GM21786 (cell line): ENCODE results near the gene MYCBPAP.

Experiments used
- ATAC-seq: cut with Tn5 transposase; IDR thresholded peaks from one replicate; pipeline ENCODE4 v1.9.1; 2021; ENCODE audit not compliant: unreplicated experiment

MYCBPAP gene

DNA sequence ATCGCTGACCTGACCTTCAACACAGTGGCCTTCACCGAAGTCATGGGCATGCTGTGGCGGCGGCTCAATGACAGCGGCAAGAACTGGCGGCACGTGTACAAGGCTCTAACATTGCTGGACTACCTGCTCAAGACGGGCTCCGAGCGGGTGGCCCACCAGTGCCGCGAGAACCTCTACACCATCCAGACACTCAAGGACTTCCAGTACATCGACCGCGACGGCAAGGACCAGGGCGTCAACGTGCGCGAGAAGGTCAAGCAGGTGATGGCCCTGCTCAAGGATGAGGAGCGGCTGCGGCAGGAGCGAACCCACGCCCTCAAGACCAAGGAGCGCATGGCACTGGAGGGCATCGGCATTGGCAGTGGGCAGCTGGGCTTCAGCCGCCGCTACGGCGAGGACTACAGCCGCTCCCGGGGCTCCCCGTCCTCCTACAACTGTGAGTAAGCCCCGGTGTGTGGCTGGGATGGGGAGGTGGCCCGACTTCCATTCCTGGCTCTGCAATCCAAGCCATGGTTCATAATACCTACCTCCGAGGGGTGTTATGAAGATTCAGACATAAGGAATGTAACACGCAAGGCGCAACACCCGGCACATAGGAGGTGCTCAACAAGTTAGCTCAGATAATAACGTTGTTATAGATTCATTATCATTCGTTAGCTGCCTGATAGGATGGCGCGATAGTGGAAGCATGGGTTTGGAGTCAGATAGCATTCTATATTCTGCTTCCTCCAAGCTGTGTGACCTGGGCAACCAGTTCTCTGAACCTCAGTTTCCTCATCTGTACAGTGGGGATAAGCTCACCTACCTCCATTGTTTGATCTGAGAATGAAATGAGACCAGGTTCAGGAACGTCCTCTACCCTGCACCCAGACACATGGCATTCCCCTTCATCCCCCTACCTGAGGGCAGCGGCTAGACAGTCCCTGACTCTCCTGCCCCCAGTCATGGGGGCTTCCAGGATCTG lies 28.7 kb downstream of the MYCBPAP start:
- ATAC-seq: no peak

DNA sequence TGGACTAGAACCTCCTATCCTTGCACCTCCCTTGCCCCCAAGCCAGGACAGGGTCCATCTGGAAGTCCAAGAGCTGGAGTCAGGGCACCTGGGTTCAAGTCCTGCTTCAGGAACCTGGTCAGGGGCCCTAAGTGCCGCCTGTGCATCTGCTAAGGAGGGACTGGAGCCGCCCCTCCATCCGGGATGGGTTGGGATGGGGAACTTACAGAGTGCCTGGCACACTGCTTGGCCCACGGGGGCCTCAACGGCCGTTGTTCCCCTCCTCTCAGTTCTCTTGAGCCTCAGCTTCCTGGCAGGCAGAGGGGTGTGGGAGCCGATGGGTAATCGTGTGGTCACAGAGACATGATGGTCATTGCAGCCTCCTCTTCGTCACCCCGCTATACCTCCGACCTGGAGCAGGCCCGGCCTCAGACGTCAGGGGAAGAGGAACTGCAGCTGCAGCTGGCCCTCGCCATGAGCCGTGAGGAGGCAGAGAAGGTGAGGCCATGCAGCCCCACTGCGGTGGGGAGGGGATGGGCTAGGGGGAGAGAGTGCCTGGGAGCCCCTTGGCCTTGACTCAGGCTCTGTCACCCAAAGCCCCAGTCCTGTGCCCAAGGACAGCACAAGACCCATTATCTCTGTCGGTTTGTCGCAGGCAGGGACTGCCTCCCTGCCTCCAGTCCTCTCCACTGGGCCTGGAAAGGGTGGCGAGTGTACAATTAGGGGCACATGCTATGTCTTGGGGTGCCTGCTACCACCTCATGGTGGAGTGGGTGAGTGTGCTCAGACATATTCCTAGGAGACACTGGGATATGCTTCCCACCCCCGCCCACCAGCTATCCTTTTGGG lies 29.7 kb downstream of the MYCBPAP start:
- ATAC-seq: no peak

DNA sequence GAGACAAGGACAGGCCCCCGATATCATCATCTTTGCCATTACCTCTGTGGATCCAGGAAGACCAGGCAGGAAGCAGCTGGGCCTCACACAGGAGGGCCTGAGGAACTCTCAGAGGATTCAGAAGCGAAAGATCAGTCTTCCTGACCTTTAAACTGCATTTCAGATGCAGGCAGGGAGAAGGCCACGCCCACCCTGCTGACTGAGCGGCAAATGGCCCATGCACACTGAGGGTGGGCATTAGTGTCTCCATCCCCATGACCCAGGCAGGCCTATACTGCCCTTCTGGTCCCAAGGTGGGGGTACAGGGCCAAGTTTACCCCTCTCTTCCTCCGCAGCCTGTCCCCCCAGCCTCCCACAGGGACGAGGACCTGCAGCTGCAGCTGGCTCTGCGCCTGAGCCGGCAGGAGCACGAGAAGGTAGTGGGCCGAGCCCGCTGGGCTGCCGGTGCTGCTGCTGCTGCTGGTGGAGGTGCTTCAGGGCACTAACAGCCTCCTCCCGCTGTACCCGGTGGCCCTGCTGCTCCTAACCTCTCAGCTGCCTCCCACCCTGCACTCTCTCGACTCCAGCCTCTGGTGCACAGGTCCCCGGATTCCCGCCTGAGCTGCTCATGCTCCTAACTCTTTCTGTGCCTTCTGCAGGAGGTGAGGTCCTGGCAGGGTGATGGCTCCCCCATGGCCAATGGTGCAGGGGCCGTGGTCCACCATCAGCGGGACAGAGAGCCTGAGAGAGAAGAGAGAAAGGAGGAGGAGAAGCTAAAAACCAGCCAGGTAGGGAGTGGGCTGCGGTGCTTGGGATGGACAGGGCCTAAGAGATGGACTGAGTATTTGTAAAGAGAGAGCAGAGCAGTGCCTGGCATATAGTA lies 30.5 kb downstream of the MYCBPAP start:
- no peak for ATAC-seq

DNA sequence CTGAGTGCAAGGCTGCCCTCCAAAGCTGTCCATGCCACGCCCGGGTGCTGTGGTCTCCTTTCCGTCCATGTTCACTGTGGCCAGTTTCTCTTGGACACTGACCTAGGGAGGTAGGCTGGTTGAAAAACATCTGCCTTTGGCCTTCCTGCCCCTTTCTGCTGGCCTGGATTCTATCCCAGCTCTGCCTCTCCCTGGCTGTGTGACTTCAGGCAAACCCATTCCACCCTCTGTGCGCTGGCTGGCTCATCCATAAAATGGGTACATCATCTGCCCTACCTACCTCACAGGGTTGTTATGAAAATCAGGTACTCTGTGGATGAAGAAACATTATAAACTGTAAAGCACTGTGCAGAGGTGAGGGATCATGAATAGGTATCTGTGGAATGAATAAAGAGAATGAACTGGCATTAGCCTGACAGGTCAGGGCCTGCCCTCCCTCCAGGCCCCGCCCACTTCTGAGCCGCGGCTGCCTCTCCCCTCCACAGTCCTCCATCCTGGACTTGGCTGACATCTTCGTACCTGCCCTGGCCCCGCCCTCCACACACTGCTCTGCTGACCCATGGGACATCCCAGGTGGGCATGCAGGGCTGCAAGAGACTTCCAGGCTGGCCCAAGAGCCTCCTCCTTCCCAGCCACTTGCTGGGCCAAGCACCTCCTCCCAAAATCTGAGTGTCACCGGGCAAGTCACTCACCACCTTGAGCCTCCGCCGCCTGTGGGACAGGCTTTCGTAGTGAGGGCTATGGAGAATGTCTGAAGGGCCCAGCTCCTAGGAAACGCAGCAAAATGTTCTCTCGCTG lies 31.7 kb downstream of the MYCBPAP start:
- ATAC-seq: no peak

DNA sequence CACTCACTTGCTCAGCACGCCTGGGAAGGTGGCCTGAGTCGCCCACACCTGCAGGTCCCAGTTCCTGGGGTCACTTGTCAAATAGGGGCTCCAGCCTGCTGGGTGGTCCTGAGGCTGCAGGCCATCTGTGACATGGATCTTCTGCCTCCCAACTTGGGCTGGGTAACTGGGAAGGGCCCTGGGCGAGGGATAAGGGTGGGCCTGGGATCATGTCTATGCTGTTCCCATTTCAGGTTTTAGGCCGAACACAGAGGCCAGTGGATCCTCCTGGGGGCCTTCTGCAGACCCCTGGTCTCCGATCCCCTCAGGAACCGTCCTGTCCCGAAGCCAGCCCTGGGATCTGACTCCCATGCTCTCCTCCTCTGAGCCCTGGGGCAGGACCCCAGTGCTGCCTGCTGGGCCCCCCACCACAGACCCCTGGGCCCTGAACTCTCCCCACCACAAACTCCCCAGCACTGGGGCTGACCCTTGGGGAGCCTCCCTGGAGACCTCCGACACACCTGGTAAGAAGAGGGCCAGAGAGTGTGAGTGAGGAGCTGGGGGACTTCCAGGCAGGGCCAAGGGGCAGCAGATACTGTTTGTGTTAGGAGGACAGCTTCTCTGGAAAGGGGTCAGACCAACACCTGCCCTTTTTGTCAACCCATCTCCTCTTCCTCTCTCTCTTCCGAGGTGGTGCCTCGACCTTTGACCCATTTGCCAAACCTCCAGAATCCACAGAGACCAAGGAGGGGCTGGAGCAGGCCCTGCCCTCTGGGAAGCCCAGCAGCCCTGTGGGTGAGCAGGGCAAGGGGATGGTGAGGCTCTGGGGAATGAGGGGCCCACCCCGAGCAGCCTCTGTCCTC lies 32.5 kb downstream of the MYCBPAP start:
- ATAC-seq: no peak

DNA sequence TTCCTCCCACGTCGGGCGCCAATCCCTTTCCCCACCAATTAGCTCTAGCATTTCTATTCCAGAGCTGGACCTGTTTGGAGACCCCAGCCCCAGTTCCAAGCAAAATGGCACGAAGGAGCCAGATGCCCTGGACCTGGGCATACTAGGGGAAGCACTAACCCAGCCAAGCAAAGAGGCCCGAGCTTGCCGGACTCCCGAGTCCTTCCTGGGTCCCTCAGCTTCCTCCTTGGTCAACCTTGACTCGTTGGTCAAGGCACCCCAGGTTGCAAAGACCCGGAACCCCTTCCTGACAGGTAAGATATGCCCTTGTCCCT lies 33.1 kb downstream of the MYCBPAP start:
- peak; percentile 8 for ATAC-seq

DNA sequence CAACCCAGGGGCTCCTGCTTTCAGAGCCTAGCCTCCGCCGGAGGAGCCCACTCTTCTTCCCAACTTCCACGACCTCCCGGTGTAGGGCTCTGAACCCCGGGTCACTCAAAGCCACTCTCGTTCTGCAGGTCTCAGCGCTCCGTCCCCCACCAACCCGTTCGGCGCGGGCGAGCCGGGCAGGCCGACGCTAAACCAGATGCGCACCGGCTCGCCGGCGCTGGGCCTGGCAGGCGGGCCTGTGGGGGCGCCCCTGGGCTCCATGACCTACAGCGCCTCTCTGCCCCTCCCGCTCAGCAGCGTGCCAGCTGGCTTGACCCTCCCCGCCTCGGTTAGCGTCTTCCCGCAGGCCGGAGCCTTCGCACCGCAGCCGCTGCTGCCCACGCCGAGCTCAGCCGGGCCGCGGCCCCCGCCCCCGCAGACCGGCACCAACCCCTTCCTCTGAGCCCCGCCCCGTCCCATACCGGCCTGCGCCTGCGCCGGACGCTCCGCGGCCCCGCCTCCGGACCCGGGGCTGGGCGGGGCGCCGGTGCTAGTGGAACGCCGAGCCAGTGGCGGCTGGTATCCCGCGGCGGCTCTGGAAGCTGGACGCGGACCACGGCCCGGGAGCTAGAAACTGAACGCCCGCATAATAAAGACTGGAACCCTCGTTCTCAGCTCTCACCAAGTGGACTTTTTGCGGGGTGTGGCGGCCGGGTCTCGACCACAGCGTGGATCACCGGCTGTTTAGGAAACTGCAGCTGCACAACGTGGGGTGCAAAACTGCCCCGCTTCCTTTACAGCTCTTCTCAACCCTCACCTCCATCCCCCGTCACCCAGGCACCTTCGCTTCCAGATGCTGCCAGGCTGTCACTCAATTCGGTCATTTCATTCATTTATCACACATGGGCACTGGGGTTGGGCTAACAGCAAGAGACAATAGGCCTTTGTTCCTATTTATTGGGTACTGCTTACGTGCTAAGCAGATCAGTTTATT lies 33.8 kb downstream of the MYCBPAP start:
- ATAC-seq: peak; percentile 76

DNA sequence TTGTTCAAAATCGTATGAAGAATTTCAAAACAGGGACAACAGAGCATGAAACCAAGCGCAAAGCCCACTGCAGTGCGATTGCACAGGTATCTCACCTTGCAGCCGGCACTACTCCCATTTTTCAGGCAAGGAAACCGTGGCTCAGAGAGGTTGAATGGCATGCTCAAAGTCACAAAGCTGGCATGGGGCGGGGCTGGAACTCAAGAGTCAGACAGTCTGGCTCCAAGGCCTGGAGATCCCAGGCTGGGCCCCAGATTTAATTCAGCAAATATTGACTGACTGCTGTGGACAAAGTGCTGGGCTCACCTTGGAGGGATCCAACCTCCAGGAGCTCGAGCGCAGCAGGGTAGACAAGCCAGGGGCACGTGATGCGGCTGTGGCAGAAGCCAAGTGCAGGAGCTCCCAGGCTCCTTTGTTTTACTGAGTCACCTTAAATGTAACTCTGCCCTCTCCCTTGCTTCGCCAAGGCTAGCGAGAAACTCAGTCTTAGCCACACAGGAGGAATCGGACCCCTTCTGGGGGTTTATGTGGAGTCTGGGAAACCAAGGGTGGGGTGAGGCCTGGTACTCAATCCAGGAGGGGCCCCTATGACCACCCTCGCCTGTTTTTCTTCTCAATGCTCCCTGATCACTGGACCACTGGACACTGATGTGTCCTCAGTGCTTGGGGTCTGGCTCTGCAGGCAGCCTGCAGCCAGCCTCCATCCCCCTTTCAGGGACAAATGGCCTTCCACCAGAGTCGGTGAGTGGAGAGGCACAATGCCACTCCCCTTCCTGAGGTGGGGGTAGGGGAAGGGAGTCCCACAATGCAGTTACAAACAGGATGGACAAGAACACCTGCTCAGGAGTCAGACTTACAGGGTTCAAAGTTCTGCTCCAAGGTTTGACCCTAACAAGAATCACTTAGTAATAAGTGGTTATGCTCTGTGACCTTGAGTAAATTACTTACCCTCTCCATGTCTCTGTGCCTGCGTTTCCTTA lies 34.8 kb downstream of the MYCBPAP start:
- no peak for ATAC-seq

DNA sequence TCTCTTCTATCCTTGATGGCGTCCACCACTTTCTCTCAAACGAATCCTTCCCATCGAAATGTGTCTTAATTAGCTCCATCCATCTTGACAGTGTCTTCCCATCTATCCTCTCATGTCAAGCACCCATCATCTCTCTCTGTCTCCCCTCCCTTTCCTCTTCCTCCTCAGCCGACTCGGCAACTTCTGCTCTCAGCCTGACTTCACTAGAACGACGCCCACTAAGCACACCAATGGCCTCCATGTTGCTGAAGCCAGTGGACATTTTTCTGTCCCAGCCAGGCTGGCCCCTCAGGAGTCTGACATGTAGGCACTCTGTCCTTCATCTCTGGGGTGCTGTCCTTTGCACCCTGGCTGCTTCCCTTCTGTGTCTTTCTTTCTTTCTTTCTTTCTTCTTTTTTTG lies 36.3 kb downstream of the MYCBPAP start:
- no peak for ATAC-seq

DNA sequence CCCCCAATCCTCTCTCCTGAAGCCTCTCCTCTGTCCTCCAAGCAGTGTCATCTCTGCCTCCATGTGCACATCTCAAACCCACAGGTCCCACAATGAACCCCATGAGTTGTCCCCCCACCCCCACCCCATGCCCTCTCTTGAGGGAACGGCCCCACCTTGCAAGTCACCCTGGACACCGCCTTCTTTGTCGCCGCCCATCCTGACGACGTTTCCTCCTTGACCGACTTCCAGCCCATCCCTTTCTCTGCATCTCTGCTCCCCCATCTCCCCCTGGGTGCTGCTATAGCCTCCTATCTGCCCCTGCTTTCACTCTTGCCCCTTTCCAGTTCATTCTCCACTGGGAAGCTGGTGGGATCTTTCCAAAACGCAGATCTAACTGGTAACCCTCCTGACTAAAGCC lies 37.1 kb downstream of the MYCBPAP start:
- no peak for ATAC-seq

DNA sequence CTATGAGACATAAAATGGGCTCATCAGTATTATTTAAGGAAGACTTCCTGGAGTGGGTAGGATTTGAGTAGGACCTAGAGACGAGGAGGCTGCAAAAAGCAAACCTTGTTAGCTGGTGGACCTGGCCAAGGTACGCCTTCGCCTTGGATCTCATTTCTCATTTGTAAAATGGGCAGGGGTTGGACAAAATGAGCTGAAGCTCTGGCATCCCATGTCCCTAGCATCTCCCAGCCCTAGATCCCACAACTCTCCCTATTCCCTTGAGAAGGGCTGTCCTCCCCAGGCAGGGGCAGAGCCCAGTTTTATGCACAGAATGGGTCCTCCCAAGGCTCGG lies 38.4 kb downstream of the MYCBPAP start:
- no peak for ATAC-seq

DNA sequence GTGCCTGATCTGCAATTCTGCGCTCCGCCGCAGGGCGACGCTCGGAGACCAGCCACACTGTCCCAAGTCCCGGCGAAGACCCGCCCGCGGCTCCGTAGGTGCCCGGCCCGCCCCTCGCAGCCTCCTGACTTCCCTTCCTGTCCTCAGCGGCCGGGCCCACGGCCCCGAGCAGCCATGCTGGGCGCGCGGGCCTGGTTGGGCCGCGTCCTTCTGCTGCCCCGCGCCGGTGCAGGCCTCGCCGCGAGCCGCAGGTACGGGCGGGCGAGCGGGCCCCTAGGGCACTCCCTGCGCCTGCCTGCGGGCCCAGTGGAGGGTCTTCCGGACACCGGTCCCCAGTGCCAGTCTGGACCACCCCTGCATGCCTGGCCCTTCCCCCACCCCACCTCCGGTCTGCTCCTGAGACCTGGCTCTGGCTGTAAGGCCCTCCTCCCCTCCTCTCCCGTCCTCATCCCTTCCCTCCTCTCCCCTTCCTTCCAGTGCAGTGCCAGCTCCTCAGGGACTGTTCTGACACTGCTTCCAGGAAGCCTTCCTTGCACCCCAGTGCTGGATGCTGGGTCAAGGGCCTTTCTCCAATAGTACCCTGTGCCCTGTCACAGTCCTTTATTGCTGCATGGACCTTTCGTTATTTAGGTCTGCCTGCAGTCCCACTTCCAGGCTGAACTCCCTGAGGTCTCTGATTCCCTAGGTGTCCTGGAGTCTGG lies 38.9 kb downstream of the MYCBPAP start, which contains the start of gene SPATA20:
Gene SPATA20, plus strand, starts transcription at position 140 of the 701 bp plus-strand sequence. Its CDS starts 35 bp downstream, at position 175.
- peak; percentile 58 for ATAC-seq

DNA sequence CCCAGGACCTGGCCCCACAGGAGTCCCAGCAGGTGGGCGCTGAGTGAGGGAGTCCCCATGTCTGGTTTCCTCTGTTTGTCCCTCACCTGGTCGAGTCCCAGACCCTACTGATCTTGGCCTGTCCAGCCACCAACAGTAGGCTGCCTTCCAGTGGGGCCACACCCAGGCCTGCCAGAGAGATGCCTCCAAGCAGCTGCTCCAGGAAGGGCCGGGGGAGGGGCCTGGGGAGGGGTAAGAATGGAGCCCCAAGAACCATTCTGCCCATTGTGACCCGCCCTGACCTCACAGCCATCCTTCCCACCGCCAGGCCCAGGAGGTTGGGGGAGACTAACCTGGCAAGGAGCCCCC lies 39.5 kb downstream of the MYCBPAP start:
- no peak for ATAC-seq

DNA sequence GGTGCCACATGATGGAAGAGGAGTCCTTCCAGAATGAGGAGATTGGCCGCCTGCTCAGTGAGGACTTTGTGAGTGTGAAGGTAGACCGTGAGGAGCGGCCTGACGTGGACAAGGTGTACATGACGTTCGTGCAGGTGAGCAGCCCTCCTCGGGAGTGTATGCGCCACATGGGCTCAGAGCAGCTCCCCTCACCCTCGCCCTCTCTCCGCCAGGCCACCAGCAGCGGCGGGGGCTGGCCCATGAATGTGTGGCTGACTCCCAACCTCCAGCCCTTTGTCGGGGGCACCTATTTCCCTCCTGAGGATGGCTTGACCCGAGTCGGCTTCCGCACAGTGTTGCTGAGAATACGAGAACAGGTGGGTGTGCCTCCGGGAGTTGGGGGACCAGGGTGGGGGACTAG lies 40.6 kb downstream of the MYCBPAP start:
- ATAC-seq: no peak

DNA sequence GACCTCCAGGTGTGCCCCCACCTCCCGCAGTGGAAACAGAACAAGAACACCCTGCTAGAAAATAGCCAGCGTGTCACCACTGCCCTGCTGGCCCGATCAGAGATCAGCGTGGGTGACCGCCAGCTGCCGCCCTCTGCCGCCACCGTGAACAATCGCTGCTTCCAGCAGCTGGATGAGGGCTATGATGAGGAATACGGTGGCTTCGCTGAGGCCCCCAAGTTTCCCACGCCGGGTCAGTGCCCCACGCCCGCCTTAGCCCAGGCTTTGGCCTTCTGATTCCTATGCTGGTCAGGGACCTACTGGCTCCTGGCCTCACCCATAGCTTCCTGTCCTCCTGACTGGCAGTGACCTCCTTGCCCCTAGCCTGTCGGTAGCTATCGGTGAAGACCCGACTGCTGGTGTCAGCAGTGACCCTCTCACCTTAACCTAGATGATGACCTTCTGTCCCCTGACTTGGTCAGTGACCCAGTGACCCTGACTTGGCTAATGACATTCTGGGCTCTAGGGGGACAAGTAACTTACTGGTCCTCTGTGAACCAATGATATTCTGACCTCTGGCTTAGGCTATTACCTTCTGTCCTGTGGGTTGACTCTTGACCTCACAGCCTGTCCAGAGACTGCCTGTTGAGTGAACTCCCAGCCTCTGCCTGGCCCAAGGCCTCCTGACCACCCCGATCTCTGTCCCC lies 41.2 kb downstream of the MYCBPAP start:
- ATAC-seq: no peak

DNA sequence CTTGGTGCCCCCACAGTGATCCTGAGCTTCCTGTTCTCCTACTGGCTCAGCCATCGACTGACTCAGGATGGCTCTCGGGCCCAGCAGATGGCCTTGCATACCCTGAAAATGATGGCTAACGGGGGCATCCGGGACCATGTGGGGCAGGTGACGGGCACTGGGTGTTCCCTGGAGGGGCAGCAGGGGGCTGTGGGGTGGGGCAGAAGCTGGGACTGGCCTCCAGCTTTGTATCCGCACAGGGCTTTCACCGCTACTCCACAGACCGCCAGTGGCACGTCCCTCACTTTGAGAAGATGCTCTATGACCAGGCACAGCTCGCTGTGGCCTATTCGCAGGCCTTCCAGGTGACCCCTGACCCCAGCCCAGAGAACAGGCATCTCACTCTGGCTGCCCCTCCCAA lies 41.7 kb downstream of the MYCBPAP start:
- ATAC-seq: no peak
